ENCODE measurements around the gene ZNF316.

DNA sequence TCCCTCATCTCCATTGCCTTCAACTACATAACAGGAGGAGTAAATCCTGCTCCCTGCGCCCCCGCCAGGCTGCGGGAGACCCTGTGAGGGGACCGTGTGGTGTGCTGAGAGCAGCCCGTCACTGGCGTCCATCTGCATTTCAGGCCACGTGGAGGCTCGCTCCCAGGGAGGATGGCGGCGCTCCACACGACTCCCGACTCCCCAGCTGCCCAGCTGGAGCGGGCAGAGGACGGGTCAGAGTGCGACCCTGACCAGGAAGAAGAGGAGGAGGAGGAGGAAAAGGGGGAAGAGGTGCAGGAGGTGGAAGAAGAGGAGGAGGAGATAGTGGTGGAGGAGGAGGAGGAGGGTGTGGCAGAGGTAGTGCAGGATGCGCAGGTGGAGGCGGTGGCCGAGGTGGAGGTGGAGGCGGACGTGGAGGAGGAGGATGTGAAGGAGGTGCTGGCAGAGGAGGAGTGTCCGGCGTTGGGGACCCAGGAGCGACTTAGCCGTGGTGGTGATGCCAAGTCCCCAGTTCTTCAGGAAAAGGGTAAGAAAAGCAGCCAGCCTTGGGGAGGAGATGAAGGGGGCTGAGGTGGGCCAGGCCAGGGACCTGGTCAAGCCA is 5.2 kb downstream of the ZNF316 start:
- no peak for TF ChIP-seq POLR2A (IDR thresholded peaks at IDR 0.05)
- TF ChIP-seq, protein P1, sequence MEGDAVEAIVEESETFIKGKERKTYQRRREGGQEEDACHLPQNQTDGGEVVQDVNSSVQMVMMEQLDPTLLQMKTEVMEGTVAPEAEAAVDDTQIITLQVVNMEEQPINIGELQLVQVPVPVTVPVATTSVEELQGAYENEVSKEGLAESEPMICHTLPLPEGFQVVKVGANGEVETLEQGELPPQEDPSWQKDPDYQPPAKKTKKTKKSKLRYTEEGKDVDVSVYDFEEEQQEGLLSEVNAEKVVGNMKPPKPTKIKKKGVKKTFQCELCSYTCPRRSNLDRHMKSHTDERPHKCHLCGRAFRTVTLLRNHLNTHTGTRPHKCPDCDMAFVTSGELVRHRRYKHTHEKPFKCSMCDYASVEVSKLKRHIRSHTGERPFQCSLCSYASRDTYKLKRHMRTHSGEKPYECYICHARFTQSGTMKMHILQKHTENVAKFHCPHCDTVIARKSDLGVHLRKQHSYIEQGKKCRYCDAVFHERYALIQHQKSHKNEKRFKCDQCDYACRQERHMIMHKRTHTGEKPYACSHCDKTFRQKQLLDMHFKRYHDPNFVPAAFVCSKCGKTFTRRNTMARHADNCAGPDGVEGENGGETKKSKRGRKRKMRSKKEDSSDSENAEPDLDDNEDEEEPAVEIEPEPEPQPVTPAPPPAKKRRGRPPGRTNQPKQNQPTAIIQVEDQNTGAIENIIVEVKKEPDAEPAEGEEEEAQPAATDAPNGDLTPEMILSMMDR (IDR thresholded peaks at IDR 0.05), result no peak

Measured in heart left ventricle (tissue), 13 donors.